NB4 (cell line): ENCODE measurements around the gene PRKD1.

Experiments used
- DNase-seq: peaks from one replicate; pipeline ENCODE4 v3.0.0; 2010; ENCODE audit warnings: low read depth
- H3K4me3 ChIP-seq: one replicate; pipeline ENCODE4 v1.5.1; 2011; ENCODE audit warnings: mild to moderate bottlenecking, low read depth, low read length, moderate library complexity
- MYC ChIP-seq: IDR thresholded peaks from 2 replicates; pipeline ENCODE4 v1.6.1; 2011; ENCODE audit warnings: low read depth, low read length
- POLR2A ChIP-seq: IDR thresholded peaks from 2 replicates; pipeline ENCODE4 v1.6.1; 2011; ENCODE audit warnings: mild to moderate bottlenecking; ENCODE audit not compliant: insufficient read length; ENCODE audit errors: extremely low read depth
- TF ChIP-seq, protein P1 (sequence below): IDR thresholded peaks from one replicate; pipeline ENCODE4 v1.5.1; 2012; ENCODE audit warnings: low read depth, low read length
- TF ChIP-seq, protein P2 (sequence below): IDR thresholded peaks from 2 replicates; pipeline ENCODE4 v1.6.1; 2011; ENCODE audit warnings: low read depth, low read length

The PRKD1 gene

GRCh38 chr14:29900609-29901350 is 26.9 kb downstream of the PRKD1 start:
- no peak for DNase-seq
- TF ChIP-seq, protein P1, sequence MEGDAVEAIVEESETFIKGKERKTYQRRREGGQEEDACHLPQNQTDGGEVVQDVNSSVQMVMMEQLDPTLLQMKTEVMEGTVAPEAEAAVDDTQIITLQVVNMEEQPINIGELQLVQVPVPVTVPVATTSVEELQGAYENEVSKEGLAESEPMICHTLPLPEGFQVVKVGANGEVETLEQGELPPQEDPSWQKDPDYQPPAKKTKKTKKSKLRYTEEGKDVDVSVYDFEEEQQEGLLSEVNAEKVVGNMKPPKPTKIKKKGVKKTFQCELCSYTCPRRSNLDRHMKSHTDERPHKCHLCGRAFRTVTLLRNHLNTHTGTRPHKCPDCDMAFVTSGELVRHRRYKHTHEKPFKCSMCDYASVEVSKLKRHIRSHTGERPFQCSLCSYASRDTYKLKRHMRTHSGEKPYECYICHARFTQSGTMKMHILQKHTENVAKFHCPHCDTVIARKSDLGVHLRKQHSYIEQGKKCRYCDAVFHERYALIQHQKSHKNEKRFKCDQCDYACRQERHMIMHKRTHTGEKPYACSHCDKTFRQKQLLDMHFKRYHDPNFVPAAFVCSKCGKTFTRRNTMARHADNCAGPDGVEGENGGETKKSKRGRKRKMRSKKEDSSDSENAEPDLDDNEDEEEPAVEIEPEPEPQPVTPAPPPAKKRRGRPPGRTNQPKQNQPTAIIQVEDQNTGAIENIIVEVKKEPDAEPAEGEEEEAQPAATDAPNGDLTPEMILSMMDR, result no peak
- TF ChIP-seq, protein P2, sequence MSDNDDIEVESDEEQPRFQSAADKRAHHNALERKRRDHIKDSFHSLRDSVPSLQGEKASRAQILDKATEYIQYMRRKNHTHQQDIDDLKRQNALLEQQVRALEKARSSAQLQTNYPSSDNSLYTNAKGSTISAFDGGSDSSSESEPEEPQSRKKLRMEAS, result no peak
- TF ChIP-seq MYC (no peak), POLR2A (no peak)
- H3K4me3 ChIP-seq, result no peak overlapping the region

DNA sequence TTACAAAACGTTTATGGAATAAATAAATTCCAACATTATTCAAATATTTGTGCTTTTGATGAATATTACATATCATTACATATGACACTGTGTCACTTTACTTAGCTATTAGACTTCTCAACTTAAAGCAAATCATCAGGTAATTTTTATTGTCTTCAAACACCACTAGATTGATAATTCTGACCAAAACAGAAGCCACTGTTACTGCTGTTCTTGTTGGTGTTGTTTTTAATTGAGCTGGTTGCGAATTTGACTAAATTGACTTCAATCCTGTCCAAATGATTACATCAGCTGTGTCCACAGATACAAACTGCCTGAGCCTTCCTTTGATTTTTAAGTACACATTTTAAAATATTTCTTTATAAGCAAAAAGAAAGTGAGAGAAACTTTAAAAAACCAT is 29.2 kb downstream of the PRKD1 start:
- H3K4me3 ChIP-seq, result no peak overlapping the region
- no peak for TF ChIP-seq MYC
- no peak for TF ChIP-seq POLR2A
- TF ChIP-seq, protein P1, result no peak
- TF ChIP-seq, protein P2, result no peak
- DNase-seq, result no peak

GRCh38 chr14:29897181-29897580 is 30.5 kb downstream of the PRKD1 start:
- TF ChIP-seq POLR2A, result no peak
- no peak for TF ChIP-seq MYC
- TF ChIP-seq, protein P1, result no peak
- DNase-seq, result no peak
- H3K4me3 ChIP-seq, result no peak overlapping the region

DNA sequence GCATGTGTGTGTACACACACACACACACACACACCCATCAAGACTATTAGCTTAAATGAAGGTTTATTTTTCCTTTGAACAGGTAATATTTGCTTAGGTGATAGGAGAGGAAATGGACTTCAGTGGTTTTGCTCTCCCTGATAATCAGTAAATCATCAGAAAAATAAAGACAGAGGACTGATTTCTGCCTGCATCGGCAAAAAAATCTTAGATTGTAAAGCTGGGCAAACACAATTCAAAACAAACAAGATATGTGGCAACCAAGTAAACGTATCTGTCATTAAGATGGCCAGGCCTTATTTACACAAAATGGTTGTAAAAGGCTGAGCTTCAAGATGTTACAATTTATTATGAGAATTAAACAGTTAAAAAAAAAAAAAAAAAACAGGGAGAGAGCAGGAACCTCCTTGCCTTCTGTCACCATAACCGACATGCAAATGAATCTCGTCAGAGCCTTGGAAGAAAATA is 31.3 kb downstream of the PRKD1 start:
- H3K4me3 ChIP-seq, result no peak overlapping the region
- no peak for DNase-seq
- TF ChIP-seq, protein P1, result no peak
- TF ChIP-seq MYC (no peak), POLR2A (no peak)
- TF ChIP-seq, protein P2, result no peak

DNA sequence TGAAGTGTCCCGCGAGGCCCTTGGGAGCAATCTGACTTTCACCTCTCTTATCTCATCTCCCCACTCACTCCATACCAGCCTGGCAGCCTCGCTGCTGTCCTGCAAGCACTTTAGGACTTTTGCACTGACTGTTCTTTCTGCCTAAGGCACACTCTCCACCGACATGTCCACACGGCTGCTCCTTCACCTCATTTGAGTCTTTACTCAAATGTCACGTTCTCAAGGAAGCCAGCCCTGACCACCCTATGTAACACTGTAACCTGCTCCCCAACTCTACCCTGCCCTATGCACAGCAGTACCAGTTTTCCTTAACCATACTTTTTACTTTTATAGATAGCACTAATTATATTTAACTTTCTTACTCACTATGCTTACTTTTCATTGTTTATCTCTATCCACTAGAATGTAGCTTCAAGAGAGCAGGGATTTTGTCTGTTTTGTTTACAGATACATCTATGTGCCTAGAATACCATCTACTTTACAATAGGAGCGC is 32.0 kb downstream of the PRKD1 start:
- TF ChIP-seq, protein P1, result no peak
- TF ChIP-seq MYC (no peak), POLR2A (no peak)
- TF ChIP-seq, protein P2, result no peak
- no peak overlapping the region for H3K4me3 ChIP-seq
- no peak for DNase-seq
